Measurements from ENCODE around the gene DEFB113. TPM values are rescaled to one million over a fixed set of nuclear protein-coding genes. Genes with fewer than 3 reads are reported as not detected.

DEFB113 gene
- total RNA-seq, 4 donors from 2014 or later: not detected

- TF ChIP-seq POLR2A (IDR thresholded peaks at IDR 0.05): no peak
- TF ChIP-seq CTCF (IDR thresholded peaks at IDR 0.05): no peak
- no peak for TF ChIP-seq EP300 (IDR thresholded peaks at IDR 0.05)
- no peaks in the 10 kb centered on the region for H3K9me3 ChIP-seq
- no peaks in the 10 kb centered on the region for H3K36me3 ChIP-seq
- no peak overlapping the region for H3K4me3 ChIP-seq
- no peak overlapping the region for H3K27ac ChIP-seq
- no peaks in the 10 kb centered on the region for H3K4me1 ChIP-seq
- 69 to 85% methylated on average over 3 of the region's 3 CpGs for WGBS, 2 donors
- no peaks in the 10 kb centered on the region for H3K27me3 ChIP-seq
- DNase-seq (ENCODE audit: low spot score in 2 of 2): no peak
Measured at GRCh38 chr6:49939993-49940498, 29.4 kb downstream of the DEFB113 start.

GRCh38 chr6:49937811-49938210 lies 31.6 kb downstream of the DEFB113 start:
- H3K27ac ChIP-seq: no peak overlapping the region
- H3K27me3 ChIP-seq: no peaks in the 10 kb centered on the region
- no peak overlapping the region for H3K4me3 ChIP-seq
- no peak for TF ChIP-seq CTCF (IDR thresholded peaks at IDR 0.05)
- no peak for TF ChIP-seq EP300 (IDR thresholded peaks at IDR 0.05)
- TF ChIP-seq POLR2A (IDR thresholded peaks at IDR 0.05): no peak
- H3K4me1 ChIP-seq: no peaks in the 10 kb centered on the region
- H3K36me3 ChIP-seq: no peaks in the 10 kb centered on the region
- DNase-seq (ENCODE audit: low spot score in 2 of 2): no peak
- no peaks in the 10 kb centered on the region for H3K9me3 ChIP-seq

- no peaks in the 10 kb centered on the region for H3K27me3 ChIP-seq
- H3K4me3 ChIP-seq: no peak overlapping the region
- no peaks in the 10 kb centered on the region for H3K36me3 ChIP-seq
- TF ChIP-seq CTCF (IDR thresholded peaks at IDR 0.05) (no peak), POLR2A (IDR thresholded peaks at IDR 0.05) (no peak), EP300 (IDR thresholded peaks at IDR 0.05) (no peak)
- 65 to 72% methylated on average over 2 of the region's 2 CpGs for WGBS, 2 donors
- H3K27ac ChIP-seq: no peak overlapping the region
- no peaks in the 10 kb centered on the region for H3K4me1 ChIP-seq
- H3K9me3 ChIP-seq: no peaks in the 10 kb centered on the region
- DNase-seq (ENCODE audit: low spot score in 2 of 2): no peak
Measured at GRCh38 chr6:49937017-49937416, 32.4 kb downstream of the DEFB113 start.

GRCh38 chr6:49935387-49935786 lies 34.0 kb downstream of the DEFB113 start:
- TF ChIP-seq CTCF (IDR thresholded peaks at IDR 0.05) (no peak), POLR2A (IDR thresholded peaks at IDR 0.05) (no peak)
- no peak for DNase-seq (ENCODE audit: low spot score in 2 of 2)
- H3K9me3 ChIP-seq: no peaks in the 10 kb centered on the region
- no peaks in the 10 kb centered on the region for H3K27me3 ChIP-seq
- H3K36me3 ChIP-seq: no peaks in the 10 kb centered on the region
- no peak overlapping the region for H3K4me3 ChIP-seq
- 79 to 89% methylated on average over 3 of the region's 3 CpGs for WGBS, 2 donors
- no peaks in the 10 kb centered on the region for H3K4me1 ChIP-seq
- H3K27ac ChIP-seq: no peak overlapping the region

GRCh38 chr6:49934770-49935169 lies 34.7 kb downstream of the DEFB113 start:
- 54 to 71% methylated on average over 1 of the region's 1 CpG for WGBS, 2 donors
- Histone ChIP-seq H3K27me3 (no peaks in the 10 kb centered on the region), H3K4me1 (no peaks in the 10 kb centered on the region), H3K27ac (no peak overlapping the region), H3K4me3 (no peak overlapping the region), H3K9me3 (no peaks in the 10 kb centered on the region), H3K36me3 (no peaks in the 10 kb centered on the region)
- TF ChIP-seq CTCF (IDR thresholded peaks at IDR 0.05): no peak
- TF ChIP-seq POLR2A (IDR thresholded peaks at IDR 0.05): no peak
- TF ChIP-seq EP300 (IDR thresholded peaks at IDR 0.05): no peak
- DNase-seq (ENCODE audit: low spot score in 2 of 2): no peak
